ENCODE results near the gene GAMT.

Gene GAMT

GRCh38 chr19:1362387-1363257 is 38.7 kb downstream of the GAMT start:
- DNase-seq: no peak

- no peak for DNase-seq
Observed at GRCh38 chr19:1361601-1362386, 39.5 kb downstream of the GAMT start.

DNA sequence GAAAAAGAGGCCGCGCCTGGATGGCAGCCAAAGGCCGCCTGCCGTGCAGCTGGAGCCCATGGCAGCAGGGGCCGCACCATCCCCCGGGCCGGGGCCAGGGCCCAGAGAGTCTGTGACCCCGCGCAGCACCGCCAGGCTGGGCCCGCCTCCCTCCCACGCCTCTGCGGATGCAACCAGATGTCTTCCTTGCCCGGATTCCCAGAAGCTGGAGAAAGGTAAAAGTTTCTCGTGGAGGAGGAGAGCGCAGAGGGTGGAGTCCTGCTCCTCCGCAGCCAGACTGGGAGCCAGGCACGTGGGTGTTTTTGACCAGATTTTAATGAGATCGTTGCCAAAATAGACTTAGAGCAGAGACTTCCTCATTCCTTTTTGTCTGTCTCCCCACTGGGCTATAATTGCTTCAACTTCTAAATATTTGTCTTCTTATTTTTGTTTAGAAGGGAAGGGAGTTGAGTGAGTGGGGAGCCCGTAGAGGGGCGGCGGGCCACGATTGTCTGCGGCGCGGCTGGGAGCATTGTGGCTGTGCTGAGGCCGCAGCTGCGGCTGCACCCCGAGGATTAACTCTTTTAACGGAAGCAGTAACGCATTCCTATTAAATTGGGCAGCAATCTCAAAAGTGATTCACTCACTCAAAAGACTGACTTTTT is 40.4 kb downstream of the GAMT start:
- DNase-seq: no peak

DNA sequence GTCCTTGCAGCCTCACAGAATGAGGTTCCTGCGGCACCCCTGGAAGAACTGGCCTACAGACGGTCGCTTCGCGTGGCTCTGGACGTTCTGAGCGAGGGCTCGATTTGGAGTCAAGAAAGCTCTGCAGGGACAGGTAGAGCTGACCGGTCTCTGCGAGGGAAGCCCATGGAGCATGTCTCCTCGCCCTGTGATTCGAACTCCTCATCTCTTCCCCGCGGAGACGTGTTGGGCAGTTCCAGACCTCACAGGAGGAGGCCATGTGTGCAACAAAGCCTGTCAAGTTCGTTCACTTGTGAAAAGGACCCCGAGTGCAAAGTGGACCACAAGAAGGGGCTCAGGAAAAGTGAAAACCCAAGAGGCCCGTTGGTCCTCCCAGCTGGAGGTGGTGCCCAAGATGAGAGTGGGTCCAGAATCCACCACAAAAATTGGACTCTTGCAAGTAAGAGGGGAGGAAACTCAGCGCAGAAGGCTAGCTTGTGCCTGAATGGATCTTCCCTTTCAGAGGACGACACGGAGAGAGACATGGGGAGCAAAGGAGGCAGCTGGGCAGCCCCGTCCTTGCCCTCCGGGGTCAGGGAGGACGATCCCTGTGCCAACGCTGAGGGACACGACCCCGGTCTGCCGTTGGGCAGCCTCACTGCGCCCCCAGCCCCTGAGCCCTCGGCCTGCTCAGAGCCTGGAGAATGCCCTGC is 41.1 kb downstream of the GAMT start:
- no peak for DNase-seq

DNA sequence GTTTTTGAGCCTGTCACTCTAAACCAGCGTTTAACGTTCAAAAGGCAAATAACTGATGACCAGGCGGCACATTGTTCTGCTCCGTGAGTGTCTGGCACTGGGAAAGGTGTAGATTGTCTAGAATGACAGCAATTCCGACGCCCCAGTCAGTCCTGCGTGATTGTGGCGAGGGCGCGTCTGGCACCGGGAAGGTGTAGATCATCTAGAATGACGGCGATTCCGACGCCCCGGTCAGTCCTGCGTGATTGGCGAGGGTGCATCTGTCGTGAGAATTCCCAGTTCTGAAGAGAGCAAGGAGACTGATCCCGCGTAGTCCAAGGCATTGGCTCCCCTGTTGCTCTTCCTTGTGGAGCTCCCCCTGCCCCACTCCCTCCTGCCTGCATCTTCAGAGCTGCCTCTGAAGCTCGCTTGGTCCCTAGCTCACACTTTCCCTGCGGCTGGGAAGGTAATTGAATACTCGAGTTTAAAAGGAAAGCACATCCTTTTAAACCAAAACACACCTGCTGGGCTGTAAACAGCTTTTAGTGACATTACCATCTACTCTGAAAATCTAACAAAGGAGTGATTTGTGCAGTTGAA is 43.7 kb downstream of the GAMT start:
- DNase-seq: no peak

DNA sequence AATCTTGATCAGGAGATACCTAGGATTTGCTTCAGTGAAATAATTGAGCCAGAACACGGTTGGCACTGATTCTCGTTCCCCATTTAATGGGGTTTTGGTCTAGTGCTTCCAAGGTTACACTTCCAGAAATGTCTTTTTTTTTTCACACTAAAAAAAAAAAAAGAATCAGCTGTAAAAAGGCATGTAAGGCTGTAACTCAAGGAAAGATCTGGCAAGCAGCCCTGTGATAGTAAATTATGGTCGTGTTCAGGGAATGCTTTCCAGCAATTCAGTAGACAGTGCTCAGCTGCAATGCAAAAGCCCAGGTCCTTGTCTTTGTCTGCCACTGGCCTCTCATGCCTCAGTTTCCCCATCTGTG is 44.9 kb downstream of the GAMT start:
- DNase-seq: peak; percentile 29

DNA sequence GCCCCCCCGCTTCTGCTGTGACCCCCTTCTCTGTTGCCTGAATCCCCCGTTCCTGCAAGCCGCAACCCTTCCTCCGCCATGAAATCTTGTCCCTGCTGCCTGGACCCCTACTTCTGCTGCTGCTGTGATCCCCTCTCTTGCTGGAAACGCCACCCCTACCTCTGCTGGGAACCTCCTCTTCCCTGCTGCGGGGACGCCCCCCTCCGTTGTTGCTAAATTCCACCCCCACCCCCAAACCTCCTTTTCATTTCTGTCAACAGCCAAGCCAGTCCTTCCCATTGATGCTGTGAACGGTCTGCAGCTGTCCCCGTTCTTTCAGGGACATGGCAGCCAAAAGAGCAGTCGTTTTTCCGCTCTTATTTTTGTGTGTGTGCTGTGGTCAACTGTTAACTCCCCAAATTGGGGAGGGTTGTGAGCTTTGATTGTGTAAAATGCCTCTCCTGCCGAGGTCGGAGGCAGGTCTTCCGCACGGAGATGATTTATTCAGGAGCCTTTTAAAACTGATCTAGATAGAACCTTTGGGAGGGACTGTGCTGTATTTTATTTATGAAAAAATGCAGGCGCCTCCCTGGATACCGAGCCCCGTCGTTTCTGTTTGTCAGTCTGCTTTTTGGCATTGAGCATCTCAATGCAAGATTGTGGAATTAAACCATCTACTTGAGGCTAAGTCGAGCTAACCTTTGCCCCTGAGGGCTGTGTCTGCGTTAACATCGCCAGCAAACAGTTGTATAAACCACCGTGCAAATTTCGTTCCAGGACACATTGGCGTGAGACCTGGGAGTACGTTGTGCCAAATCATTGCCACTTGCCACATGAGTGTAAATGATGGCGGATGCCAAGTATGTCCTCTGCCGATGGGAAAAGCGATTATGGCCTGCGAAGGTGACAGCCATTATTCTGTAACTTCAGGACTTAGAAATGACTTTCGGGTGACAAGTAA is 45.5 kb downstream of the GAMT start:
- DNase-seq: no peak

DNA sequence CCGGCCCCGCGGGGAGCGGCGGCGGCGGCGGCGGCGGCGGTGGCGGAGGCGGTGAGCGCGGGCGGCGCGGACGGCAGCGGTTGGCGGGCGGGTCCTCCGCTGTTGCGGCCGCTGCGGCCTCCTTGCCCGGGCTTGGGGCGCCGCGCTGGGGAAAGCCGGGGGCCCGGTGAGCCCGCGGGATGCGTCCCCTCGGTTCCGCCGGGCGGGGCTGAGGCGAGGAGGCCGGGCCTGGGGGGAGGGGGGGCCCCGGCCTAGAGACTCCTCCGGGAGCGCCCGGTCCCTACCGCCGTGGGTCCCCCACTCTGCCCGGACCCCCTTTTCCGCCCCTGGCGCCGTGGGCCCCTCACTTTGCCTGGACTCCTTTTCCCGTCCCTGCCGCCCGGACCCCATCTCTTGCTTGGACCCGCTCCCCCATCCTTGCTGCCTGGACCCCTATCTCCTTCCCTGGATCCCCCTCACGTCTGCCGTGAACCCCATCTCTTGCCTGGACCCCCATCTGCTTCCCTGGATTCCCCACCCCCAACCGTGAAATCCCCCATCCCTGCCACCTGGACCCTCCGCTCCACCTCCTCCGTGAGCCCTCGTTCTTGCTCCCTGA is 46.3 kb downstream of the GAMT start:
- DNase-seq: no peak

DNA sequence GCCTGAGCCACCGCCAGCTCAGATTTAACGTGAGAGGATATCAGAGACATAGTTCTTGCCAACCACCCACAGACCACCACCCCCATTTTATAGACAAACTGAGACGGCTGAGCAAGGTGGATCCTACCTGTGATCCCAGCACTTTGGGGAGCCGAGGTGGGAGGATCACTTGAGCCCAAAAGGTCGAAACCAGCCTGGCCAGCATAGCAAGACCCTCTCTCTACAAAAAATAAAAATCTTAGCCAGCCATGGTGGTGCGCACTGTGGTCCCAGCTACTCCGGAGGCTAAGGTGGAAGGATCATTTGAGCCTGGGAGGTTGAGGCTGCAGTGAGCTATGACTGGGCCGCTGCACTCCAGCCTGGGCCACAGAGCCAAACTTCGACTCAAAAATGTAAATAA is 48.2 kb downstream of the GAMT start:
- DNase-seq: no peak

- DNase-seq: no peak
Observed at GRCh38 chr19:1351381-1351851, 49.9 kb downstream of the GAMT start.

GRCh38 chr19:1350867-1351266 is 50.5 kb downstream of the GAMT start:
- no peak for DNase-seq

DNA sequence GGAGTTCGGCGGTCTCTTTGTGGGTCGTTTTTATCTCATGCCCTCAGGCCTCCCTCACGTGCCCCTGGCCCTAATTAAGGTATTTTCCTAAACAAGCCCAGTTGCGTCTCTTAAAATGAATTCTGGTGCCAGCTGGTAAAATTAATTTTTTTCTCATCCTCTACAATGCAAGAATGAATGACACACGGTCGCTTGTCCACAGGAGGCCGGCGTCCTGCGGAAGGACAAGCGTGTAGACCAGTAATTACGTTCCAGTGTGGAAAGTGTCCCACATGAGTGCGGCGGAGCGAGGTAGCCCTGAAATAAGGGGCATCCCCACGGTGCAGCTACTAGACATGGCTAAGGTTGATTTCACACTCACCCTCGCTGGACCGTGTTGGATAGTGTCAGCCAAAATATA is 52.1 kb downstream of the GAMT start:
- DNase-seq: no peak

Measured in NCI-H446 treated with DMSO at 0.1 percent for 48 hours (cell line).